ENCODE data around the gene NFU1. TPM values are rescaled to one million over a fixed set of nuclear protein-coding genes. Genes with fewer than 3 reads are reported as not detected.

Gene NFU1
- total RNA-seq, 2 donors from 2014 or later, result 17.8 to 23.2 TPM

Other genes with a start within 250 kb of the NFU1 start
- 10 to 100 TPM; 15.1 to 18.7 TPM for gene GFPT1, start 50.2 kb downstream of the NFU1 start, total RNA-seq
- 100 to 1,000 TPM; 187 to 243 TPM for gene AAK1, start 206.3 kb upstream of the NFU1 start, total RNA-seq